Adrenal gland (tissue), 12 donors: Measurements from ENCODE around the gene INPP4A. TPM values are rescaled to one million over a fixed set of nuclear protein-coding genes. Genes with fewer than 3 reads are reported as not detected.

Experiments used
- DNase-seq, 7 donors: peaks; one replicate each; pipeline ENCODE4 v3.0.0-alpha.2; 2019 to 2020
- H3K27ac ChIP-seq, 5 donors: fragments of 200-600 bp; sonication (generic) in 4 of 5; 1 replicate in 3 of 5; 2 replicates in 2 of 5; pipeline versions ENCODE4 v1.5.1 to v1.8.0; 2016 to 2020; ENCODE audit warnings: mild to moderate bottlenecking in 1 of 5
- H3K27me3 ChIP-seq: fragments of 200-600 bp; 2 replicates; pipeline ENCODE4 v1.8.0; 2021
- H3K36me3 ChIP-seq, 2 donors: fragments of 200-600 bp; replicated peaks in 1 of 2; 1 replicate in 1 of 2; 2 replicates in 1 of 2; pipeline versions ENCODE4 v1.5.1 to v1.8.0; 2018 to 2022
- H3K4me1 ChIP-seq, 2 donors: fragments of 200-600 bp; replicated peaks in 1 of 2; 1 replicate in 1 of 2; 2 replicates in 1 of 2; pipeline versions ENCODE4 v1.5.1 to v1.8.0; 2018 to 2021
- H3K4me3 ChIP-seq, 4 donors: fragments of 200-600 bp; sonication (generic) in 3 of 4; one replicate each; pipeline ENCODE4 v1.5.1; 2016 to 2018
- H3K9me3 ChIP-seq, 3 donors: fragments of 200-600 bp; sonication (generic) in 1 of 3; replicated peaks in 1 of 3; 1 replicate in 2 of 3; 2 replicates in 1 of 3; pipeline versions ENCODE4 v1.5.1 to v1.8.0; 2016 to 2021
- POLR2A ChIP-seq, 2 donors: fragments of 450-650 bp; IDR thresholded peaks; one replicate each; pipeline ENCODE4 v1.6.1; 2017; ENCODE audit warnings: antibody characterized with exemption in 2 of 2, mild to moderate bottlenecking in 2 of 2, moderate library complexity in 1 of 2
- WGBS, 4 donors: extraction: QIAGEN DNeasy Blood & Tissue Kit in 2 of 4; methylation state at CpG; one replicate each; pipeline versions ENCODE4 v1.1.5 to v1.1.7; 2013 to 2017; 5-methylcytosine and 5-hydroxymethylcytosine counted together
- intact Hi-C, 2 donors: fragments of 100-400 bp; cut with DNase I; formaldehyde crosslinking; loops; one replicate each; pipeline versions ENCODE4 v1.14.1 to v1.15.0; 2022 to 2023
- polyA plus RNA-seq, 3 donors: library from polyadenylated mRNA; stranded (reverse); fragments of 200-250 nt in 2 of 3; fragments of 350-450 nt in 1 of 3; fragmentation: Illumina TruSeq in 1 of 3; extraction: RNeasy Lipid Tissue Mini Kit (QIAGEN cat#74804) in 1 of 3; gene quantifications; one replicate each; pipeline ENCODE4 v1.2.3, GENCODE V29; 2013 to 2014
- total RNA-seq, 9 donors: library from RNA; depleted of rRNA in 4 of 9; stranded (reverse); fragments of >200 nt in 4 of 9; fragments of 120-200 nt in 1 of 9; fragmentation: NEBNext Ultra II Directional in 1 of 9; extraction: Animal tissue kit (Norgen Biotek cat#: 25700) in 1 of 9; gene quantifications; one replicate each; pipeline versions ENCODE4 v1.1.0 to v1.2.4, GENCODE V29; 2013 to 2023
- TF ChIP-seq, protein P1 (sequence below), 6 experiments: fragments of 450-650 bp in 4 of 6; fragments of 200-600 bp in 2 of 6; sonication (generic) in 1 of 6; IDR thresholded peaks; 1 replicate in 5 of 6; 2 replicates in 1 of 6; pipeline versions ENCODE4 v1.5.1 to v1.8.0; 2016 to 2021; ENCODE audit warnings: antibody characterized with exemption in 6 of 6, mild to moderate bottlenecking in 2 of 6, moderate library complexity in 1 of 6
- donor health status: healthy with polysubstance abuse.
- donor health status: Bipolar disorder and iron deficiency.
- donor health status: DM: yes; HTN: yes; CAD: no.
- donor health status: DM: no; HTN: no; CAD: no.
- donor health status: DM: no; HTN: no; CAD: no.
- donor health status: DM: yes; HTN: yes; CAD: no.

Gene INPP4A
- total and polyA plus RNA-seq, 12 donors, result 8.8 to 40.5 (median 27.3) TPM

DNA sequence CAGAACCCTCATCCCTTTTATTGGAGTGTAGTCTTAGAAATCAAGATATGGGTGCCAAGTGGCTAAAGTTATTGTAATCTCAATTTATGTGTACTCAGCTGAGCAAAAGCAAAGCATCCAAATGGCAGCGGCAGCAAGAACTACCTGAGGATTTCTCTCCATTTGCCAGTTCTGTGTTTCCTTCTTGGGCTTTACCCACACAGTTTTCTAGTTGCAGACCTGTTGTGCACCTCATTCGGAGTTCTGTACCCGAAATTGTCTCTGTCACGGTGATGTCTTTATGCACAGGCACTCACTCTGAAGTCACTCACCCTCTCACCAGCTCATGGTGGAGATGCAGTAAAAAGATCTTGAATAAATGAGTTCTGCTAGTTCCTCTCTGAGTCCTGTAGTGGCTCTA, 43.6 kb downstream of the INPP4A start:
- no peak overlapping the region for H3K27ac ChIP-seq
- H3K4me1 ChIP-seq, result peaks cover 14 to 49% of the 10 kb centered on the region in 2 donors
- WGBS, 4 donors, result 94 to 99% (median 96%) methylated on average over 4 of the region's 4 CpGs
- no peaks in the 10 kb centered on the region for H3K9me3 ChIP-seq
- TF ChIP-seq, protein P1, sequence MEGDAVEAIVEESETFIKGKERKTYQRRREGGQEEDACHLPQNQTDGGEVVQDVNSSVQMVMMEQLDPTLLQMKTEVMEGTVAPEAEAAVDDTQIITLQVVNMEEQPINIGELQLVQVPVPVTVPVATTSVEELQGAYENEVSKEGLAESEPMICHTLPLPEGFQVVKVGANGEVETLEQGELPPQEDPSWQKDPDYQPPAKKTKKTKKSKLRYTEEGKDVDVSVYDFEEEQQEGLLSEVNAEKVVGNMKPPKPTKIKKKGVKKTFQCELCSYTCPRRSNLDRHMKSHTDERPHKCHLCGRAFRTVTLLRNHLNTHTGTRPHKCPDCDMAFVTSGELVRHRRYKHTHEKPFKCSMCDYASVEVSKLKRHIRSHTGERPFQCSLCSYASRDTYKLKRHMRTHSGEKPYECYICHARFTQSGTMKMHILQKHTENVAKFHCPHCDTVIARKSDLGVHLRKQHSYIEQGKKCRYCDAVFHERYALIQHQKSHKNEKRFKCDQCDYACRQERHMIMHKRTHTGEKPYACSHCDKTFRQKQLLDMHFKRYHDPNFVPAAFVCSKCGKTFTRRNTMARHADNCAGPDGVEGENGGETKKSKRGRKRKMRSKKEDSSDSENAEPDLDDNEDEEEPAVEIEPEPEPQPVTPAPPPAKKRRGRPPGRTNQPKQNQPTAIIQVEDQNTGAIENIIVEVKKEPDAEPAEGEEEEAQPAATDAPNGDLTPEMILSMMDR (IDR thresholded peaks at IDR 0.05), result no peak
- no peak for TF ChIP-seq POLR2A (IDR thresholded peaks at IDR 0.05)
- no peak overlapping the region for H3K4me3 ChIP-seq
- no peaks in the 10 kb centered on the region for H3K27me3 ChIP-seq
- intact Hi-C loops, result no loop called here
- DNase-seq, result no peak
- H3K36me3 ChIP-seq, result no peaks in the 10 kb centered on the region

DNA sequence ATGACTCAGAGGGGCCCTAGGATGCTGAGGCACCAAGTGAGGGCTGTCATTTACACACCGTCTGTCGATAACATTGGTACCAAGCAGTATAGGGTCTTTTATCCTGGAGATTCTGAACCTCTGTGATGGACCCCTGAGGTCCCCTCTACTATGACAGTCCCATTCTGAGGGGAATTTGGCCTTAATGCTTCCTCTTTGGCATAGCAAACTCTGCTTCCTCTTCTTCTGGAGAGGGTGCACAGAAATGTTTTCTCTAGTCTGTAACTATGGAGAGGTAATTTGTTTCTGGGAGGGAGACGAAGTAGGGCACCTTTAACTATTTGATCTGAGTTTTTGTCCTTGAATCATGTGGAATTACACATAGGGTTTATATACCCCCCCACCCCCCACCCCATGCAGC, 44.8 kb downstream of the INPP4A start:
- intact Hi-C loops, result no loop called here
- no peak for DNase-seq
- Histone ChIP-seq H3K36me3 (no peaks in the 10 kb centered on the region), H3K4me3 (no peak overlapping the region), H3K27ac (no peak overlapping the region), H3K9me3 (no peaks in the 10 kb centered on the region), H3K4me1 (peaks cover 14 to 49% of the 10 kb centered on the region in 2 donors), H3K27me3 (no peaks in the 10 kb centered on the region)
- TF ChIP-seq POLR2A (IDR thresholded peaks at IDR 0.05), result no peak
- TF ChIP-seq, protein P1 (IDR thresholded peaks at IDR 0.05), result no peak
- 81 to 90% (median 87%) methylated on average over 3 of the region's 3 CpGs for WGBS, 4 donors

DNA sequence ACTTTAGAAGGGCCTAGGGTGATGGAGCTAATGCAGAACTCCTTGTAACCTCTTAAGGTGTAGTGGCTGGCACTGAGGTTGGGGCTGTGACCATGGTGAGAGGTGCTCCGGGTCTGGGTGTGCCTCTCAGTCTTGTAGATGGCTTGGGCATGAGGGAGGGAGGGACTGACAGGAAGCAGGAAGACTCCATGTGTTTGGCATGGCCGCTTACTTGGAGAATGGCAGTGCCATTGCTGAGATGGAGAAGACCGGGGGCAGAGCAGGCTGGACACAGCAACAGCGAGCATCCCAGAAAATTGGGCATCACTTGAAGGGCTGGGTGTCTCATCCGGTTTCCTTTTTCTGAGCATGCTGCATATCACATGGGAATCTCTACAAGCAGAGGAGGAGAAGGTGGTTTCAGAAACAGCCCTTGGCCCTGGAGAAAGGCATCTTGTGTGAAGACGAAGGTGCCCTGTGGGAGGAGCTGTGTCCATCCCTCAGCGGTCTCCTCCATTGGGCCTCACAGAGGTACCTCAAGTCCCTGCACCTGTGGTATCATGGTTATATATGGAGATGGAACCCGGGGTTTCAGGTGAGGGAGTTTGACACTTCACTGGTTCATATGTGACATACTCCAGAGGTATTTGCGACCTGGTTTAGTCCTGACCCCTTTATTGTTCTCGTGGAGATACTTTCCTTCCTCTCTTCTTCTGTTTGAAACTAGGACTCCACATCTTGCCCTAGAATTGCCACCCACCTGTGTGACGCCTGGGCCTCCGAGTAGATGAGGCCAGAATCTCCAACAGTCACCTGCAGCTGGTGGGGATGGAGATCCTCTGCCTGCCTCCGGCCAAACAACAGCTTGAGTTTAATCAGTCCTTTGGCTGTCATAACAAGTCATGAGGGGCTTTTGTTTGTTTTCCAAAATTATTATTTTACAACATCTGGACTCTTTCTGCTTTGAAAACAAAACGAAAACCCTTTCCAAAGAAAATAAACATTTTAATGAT, 45.6 kb downstream of the INPP4A start:
- Histone ChIP-seq H3K27me3 (no peaks in the 10 kb centered on the region), H3K27ac (no peak overlapping the region), H3K4me3 (no peak overlapping the region), H3K9me3 (no peaks in the 10 kb centered on the region), H3K4me1 (peaks cover 14 to 49% of the 10 kb centered on the region in 2 donors), H3K36me3 (no peaks in the 10 kb centered on the region)
- no peak for DNase-seq
- 87 to 92% (median 89%) methylated on average over 12 to 14 of the region's 14 CpGs for WGBS, 4 donors
- no peak for TF ChIP-seq POLR2A (IDR thresholded peaks at IDR 0.05)
- TF ChIP-seq, protein P1 (IDR thresholded peaks at IDR 0.05), result no peak
- intact Hi-C loops, result no loop called here

DNA sequence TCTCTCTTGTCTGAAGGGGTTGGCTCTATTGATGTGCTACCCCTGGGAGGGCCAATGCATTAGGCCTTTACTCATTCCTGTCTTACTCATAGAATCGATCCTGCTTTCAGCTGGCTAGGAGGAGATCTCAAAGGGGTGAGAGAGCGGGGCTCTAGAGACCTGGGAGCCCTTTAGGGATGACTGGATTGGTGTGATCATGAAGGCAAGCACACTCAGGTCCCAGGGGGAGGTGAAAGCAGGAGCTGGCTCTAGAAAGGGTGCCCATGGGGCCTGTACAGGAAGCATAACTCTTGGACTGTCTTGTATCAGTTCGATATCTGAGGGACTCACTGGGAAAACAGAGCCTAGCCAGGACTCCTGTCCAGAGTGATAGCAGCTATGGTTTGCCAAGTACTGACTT, 47.8 kb downstream of the INPP4A start:
- H3K27ac ChIP-seq, result no peak overlapping the region
- H3K9me3 ChIP-seq, result no peaks in the 10 kb centered on the region
- no peaks in the 10 kb centered on the region for H3K27me3 ChIP-seq
- no peak overlapping the region for H3K4me3 ChIP-seq
- 75 to 84% (median 80%) methylated on average over 3 of the region's 3 CpGs for WGBS, 4 donors
- no peak for DNase-seq
- peaks cover 6 to 41% of the 10 kb centered on the region in 2 donors for H3K4me1 ChIP-seq
- intact Hi-C loops, result no loop called here
- TF ChIP-seq, protein P1 (IDR thresholded peaks at IDR 0.05), result no peak
- TF ChIP-seq POLR2A (IDR thresholded peaks at IDR 0.05), result no peak
- H3K36me3 ChIP-seq, result no peaks in the 10 kb centered on the region
